HG03521 (cell line): ENCODE data around the gene AGAP3.

Experiments used
- ATAC-seq: cut with Tn5 transposase; IDR thresholded peaks from one replicate; pipeline ENCODE4 v1.9.1; 2021; ENCODE audit warnings: mild to moderate bottlenecking, moderate library complexity; ENCODE audit not compliant: unreplicated experiment

The AGAP3 gene

GRCh38 chr7:151107882-151108281 is 21.6 kb downstream of the AGAP3 start:
- no peak for ATAC-seq

DNA sequence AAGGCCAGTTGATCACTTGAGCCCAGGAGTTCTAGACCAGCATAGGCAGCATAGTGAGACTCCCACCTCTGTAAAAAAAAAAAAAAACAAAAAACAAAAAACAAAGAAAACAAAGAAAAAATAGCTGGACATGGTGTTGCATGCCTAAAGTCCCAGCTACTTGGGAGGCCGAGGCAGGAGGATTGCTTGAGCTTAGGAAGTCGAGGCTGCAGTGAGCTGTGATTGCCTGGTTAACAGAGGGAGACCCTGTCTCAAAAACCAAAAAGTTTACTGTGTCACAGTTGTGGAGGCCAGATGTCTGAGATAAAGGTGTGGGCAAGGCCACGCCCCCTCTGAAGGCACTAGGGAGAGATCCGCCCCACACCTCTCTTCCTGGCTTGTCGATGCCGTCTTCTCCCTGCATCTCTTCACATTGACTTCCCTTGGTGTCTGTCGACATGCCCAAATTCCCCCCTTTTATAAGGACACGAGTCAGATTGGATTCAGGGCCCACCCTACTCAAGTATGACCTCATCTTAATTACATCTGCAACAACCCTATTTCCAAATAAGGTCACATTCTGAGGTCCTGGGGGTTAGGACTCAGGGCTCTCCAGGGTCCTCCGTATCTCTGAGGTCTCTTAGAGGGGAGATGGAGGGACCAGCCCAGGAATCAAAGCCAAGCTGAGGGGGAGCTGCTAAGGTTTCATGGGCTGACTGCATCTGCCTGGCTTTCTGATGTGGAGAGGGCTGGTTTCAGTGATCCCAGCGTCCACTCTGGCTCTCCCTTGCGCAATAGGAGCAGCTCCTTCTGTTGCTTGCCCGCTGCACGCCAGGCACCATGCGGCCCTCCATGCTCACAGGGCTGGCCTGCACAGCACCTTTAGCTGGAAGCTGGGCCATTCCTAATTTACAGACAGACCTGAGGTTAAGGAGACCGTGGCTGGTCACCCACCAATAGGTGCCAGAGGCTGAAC is 23.1 kb downstream of the AGAP3 start:
- no peak for ATAC-seq

DNA sequence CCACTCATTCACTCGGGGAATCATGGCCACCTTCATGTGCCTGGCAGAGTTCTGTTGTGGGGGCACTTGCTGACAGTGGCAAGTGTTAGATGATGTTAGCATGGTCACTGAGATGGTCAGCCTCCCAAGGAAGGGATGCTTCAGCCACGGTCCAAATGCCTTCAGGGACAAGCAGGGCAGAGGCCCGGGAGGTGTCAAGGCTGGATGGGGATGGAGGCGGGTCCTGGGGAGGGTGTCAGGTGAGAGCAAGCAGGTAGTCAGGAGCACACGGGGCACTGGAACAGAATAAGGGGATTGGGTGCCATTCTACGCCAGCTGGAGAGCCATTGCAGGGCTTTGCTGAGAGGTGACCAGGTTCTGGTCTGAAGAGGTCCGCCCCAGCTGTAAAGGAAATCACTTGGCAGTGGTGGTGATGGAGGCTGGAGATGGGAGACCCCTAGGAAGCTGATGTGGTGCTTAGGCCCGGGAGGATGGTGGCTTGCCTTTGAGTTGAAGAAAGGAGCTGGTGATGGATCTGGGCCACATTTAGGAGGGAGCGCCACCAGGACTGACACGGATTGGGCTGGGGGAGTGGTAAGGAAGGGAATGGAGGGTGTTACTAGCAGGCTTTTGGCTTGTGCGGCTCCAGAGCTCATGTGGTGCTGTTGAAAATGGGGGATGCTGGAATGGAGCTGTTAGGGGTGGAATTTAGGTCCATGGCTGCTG is 24.1 kb downstream of the AGAP3 start:
- no peak for ATAC-seq

GRCh38 chr7:151110941-151111645 is 24.8 kb downstream of the AGAP3 start:
- peak; percentile 64 for ATAC-seq

DNA sequence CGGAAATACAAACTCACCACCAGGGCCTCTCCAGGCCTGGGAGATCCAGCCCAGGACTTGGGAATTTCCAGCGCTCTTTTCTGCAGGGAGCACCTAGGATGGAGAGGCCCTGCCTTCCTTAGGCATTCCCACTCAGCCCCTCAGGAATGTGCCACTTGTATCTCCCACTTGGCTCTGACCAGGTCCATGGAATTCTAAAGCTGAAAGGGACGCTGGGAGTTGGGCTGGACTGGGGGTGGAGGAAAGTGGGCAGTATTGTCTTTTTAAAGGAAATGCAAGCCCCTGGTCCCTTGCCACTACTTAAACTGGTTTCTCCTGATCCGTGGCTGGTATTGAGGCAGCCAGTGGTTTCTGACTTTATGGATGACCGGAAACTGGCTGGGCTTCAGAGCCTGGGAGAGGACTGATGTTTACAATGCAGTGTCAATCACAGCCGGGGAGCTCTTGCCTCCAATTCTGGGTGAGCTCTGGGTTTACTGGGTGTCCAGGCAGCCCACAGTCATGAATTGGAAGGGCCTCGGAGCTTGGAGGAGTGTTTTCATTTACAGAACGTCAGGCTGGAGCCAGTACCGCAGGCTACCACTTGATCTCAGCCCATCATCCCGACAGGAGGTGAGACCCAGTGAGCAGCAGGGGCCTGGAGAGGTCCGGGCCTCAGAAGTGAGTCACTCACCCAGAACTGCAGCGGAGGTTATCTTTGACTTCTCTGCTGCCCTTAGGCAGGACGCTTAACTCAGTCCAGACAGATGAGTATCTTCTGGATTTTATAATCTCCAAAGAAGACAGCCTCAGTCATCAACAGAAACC is 27.3 kb downstream of the AGAP3 start:
- ATAC-seq = no peak

GRCh38 chr7:151114151-151115090 is 28.1 kb downstream of the AGAP3 start:
- ATAC-seq = no peak

DNA sequence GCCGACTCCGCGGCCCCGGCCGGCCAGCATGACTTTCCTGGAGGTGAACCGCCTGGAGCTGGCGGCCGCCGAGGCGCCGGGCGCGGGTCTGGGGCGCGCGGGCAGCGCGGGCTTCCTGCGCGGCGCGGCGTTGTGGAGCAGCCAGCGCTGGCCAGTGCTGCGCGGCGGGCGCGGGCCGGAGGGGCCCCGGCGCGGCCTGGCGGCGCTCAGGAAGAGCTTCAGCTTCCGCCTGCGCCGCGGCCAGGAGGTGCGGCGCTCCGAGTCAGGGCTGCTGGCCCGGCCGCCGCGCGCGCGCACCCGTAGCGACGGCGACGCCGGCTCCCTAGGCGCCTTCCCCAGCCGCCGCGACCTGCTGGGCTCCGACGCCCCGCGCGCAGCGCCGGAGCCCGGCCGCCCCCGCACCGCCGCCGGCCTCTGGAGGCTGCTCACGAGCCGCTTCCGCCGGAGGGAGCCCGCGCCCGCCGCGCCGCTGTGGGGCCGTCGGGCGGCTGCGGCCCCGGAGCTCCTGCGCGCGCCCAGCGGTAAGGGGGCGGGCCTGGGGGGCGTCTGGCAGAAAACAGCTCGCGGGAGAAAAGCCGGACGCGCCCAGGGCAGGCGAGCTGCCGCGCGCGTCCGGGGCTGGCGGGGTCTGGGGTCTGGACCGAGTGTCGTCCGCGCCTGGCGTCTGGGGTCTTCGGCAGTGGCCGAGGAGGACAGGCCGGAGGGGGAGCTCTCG is 29.0 kb downstream of the AGAP3 start:
- no peak for ATAC-seq

DNA sequence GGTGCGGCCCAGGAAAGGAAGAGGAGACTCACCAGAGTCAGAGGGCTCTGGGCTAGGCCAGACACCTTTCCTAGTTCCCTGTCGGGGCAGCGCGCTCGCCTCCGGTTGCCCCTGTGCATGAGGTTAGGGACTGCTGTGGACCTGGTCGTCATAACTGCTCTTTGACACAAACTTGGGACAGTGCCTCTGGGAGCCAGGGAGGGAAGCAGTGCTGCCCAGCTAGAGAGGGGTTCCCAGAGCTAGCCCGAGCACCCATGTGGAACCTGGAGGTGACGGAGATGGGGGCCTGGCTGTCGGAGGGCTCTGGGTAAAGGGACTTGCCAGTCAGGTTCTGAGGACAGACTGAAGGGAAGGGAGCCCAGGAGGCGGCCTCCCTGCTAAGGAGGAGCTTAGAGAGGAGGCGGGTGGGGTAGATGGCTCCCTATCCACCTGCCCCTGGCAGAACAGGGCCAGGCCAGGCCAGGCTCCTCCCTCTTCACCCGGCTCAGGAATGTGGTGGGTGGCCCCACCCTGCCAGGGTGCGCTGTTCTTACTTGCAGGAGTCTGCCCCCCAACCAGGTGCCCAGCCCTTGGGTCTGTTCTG is 29.7 kb downstream of the AGAP3 start:
- ATAC-seq = no peak

DNA sequence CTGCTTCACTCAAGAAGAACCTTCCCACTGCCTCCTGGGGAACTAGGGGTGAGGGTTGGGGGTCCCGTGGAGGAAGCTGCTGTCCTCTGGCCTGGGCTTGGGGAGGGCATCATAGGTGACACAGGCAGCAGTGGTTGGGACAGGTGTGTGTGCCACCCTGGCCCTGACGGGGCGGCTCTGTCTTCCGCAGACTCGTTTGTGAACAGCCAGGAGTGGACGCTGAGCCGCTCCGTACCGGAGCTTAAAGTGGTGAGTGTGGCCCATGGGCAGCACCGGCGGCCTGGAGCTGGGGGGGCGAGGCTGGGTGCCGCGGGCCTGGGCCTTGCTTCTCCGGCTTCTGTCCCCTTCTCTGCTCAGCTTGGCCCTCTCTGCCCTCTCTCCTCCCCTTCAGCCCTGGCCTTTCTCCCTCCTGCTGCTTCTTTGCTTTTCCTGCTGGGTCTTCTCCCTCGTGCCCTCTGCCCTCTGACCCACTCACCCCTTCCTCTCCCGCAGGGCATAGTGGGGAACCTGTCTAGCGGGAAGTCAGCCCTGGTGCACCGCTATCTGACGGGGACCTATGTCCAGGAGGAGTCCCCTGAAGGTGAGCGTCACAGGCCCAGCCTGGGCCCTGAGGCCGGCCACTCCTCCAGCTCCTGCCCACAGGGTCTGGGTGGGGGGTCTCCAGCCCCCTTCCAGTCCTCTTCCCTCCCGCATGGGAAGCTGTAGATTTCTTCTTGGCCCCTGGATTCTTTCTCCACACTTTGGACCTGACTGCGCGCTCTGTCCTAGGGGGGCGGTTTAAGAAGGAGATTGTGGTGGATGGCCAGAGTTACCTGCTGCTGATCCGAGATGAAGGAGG is 30.5 kb downstream of the AGAP3 start:
- ATAC-seq = no peak

- ATAC-seq = no peak
Measured at GRCh38 chr7:151117565-151117964, 31.3 kb downstream of the AGAP3 start.

DNA sequence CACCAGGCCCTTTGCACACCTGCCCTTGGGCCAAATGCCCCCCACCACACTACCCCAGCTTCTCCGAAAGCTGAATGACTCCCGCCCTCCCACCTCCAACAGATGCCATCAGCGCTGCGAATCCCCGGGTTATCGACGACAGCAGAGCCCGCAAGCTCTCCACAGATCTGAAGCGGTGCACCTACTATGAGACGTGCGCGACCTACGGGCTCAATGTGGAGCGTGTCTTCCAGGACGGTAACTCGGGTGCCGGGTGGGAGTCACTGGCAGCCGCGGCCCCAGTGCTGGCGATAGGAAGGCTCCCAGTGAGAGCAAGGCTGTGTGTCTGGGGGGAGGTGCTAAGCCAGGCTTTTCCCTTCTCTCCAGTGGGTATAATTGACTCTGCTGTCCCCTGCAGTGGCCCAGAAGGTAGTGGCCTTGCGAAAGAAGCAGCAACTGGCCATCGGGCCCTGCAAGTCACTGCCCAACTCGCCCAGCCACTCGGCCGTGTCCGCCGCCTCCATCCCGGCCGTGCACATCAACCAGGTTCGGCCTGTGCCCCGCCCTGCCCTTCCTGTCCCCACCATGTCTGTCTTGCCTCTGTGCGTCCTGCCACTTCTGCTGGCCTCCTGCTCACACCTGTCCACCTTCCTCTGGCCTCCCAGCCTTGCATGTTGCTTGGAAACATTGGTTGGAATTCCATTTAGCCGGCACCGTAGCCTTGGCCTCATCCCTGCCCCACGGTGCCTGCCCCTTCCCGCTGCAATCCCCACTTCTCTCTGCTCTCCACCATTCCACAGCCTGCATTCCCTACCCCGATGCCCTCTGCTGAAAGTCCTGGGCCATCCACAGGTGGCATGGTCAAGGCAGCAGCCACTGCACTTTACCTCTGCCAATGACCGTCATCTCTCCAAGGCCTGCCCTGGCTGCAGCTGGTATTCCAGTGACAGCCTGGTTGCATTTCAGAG is 32.1 kb downstream of the AGAP3 start:
- ATAC-seq = no peak

DNA sequence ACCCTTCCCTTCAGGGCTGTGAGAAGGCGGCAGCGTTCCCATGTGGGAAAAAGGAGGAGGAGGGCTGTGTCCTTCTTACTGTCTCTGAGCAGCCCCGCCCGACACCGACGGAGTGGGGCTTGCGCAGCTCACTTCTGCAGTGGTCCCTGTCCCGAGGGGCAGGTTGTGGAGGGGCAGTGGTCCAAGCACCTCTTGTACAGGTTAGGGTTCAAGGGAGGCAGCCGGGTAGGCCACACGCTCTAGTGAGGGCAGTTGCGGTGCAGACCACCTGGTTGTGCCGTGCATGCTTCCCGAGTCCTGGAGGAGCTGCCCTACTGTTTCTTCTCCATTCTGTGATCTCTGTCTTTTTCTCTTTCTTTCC is 32.8 kb downstream of the AGAP3 start:
- ATAC-seq = no peak

- no peak for ATAC-seq
Measured at GRCh38 chr7:151119902-151120301, 33.6 kb downstream of the AGAP3 start.

DNA sequence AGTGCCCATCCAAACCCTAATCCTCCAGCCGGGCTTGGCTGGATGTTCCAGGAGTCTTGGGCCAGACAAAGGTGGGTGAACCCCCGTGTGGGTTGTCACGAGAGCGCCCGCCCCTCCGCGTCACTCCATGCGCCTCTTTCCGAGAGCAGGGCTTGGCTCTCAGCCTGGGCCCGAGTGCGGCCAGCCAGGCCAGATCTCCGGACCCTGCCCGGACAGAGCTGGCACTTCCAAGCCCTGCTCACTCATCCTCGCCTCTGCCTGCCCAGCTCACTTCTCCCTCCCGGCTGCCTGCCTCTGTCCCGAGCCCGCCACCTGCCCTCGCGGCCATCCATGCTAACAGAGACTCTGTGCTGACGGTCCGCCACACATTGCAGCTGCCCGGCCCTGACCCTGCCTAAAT is 34.6 kb downstream of the AGAP3 start:
- no peak for ATAC-seq

DNA sequence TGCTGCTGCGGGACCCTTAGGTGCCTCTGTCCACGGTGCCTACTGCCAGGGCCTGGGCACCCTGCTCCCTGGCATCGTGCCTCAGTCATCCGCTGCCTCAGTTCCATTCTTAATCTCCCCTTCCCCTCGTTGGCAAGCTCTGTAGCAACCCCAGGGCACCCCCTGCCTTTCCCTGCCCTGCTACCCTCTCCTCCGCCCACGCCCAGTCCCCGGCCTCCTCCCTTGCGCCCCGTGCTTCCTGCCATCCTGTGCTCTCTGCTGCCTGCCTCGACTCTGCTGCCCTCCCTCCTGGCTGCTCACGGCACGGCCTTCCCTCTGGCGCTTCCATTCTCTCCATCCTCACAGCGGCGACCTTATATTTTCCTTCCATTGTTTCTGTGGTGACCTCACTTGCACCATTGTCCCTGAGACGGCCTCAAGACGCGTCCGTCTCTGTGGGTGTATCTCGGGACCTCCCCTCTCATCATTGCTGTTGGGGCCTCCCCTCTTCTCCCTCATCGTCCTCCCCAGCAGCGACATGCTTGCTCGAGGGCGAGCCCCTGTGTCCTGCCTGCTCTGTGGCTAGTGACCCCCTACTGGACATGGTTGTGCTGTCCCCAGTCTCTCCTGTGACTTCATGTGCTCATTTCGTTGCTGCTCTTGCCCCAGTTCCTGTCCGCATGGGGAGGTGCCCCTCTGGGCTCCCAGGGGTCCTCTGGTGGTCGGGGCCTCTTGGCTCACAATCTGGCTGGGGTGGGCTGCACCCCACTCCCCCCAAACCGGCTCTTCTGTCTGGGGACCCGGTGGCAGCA is 35.3 kb downstream of the AGAP3 start:
- ATAC-seq = no peak

GRCh38 chr7:151122276-151122675 is 36.0 kb downstream of the AGAP3 start:
- no peak for ATAC-seq
